Cardiac fibroblast (primary cell): ENCODE measurements around the gene HOXB6.

Source experiments
- DNase-seq, 2 donors: peaks; one replicate each; pipeline versions ENCODE4 v3.0.0 to v3.0.0-alpha.2; 2010; ENCODE audit warnings: low read depth in 2 of 2
- H3K4me3 ChIP-seq, 2 donors: replicated peaks in 1 of 2; 1 replicate in 1 of 2; 2 replicates in 1 of 2; pipeline ENCODE4 v1.5.1; 2011; ENCODE audit warnings: low read depth in 2 of 2, low read length in 2 of 2, mild to moderate bottlenecking in 2 of 2, moderate library complexity in 1 of 2
- TF ChIP-seq, protein P1 (sequence below): IDR thresholded peaks from one replicate; pipeline ENCODE4 v1.5.1; 2011; ENCODE audit warnings: low read depth, mild to moderate bottlenecking, low read length, inconsistent platforms

The HOXB6 gene

DNA sequence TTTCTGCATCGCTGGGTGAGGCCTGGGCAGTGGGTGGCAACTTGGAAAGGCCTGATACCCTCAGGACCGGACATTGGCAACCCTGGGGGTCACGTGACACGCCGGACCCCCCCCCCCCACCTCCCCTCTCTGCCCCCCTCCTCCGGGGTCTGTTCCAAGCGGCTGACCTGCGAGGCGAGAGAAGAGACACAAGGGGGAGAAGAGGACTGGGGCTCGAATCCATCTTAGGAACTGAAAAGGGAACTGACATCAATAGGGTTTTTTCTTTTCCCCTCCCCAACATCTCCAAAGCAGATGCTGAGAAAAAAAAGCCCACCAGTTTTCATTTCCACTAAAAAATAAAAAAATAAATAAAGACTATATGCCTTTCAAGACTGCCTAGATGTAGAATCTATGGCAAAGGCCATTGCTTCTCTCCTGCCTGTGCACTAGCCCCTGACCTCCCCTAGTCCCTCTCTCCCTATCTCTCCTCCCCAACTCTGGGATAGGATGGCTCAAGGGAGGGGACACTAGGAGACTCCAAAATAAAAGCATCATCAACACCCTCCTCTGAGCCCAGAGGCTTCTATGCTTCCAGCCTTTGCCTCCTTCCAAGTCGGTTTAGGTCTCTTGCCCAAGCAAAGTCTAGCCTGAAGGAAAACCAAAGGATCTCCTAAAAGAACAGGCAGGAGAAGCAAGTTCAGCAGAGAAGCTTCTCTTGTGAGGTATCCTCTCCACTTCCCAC is 52.2 kb downstream of the HOXB6 start:
- no peak overlapping the region for H3K4me3 ChIP-seq
- DNase-seq, result no peak
- TF ChIP-seq, protein P1, sequence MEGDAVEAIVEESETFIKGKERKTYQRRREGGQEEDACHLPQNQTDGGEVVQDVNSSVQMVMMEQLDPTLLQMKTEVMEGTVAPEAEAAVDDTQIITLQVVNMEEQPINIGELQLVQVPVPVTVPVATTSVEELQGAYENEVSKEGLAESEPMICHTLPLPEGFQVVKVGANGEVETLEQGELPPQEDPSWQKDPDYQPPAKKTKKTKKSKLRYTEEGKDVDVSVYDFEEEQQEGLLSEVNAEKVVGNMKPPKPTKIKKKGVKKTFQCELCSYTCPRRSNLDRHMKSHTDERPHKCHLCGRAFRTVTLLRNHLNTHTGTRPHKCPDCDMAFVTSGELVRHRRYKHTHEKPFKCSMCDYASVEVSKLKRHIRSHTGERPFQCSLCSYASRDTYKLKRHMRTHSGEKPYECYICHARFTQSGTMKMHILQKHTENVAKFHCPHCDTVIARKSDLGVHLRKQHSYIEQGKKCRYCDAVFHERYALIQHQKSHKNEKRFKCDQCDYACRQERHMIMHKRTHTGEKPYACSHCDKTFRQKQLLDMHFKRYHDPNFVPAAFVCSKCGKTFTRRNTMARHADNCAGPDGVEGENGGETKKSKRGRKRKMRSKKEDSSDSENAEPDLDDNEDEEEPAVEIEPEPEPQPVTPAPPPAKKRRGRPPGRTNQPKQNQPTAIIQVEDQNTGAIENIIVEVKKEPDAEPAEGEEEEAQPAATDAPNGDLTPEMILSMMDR, result no peak

DNA sequence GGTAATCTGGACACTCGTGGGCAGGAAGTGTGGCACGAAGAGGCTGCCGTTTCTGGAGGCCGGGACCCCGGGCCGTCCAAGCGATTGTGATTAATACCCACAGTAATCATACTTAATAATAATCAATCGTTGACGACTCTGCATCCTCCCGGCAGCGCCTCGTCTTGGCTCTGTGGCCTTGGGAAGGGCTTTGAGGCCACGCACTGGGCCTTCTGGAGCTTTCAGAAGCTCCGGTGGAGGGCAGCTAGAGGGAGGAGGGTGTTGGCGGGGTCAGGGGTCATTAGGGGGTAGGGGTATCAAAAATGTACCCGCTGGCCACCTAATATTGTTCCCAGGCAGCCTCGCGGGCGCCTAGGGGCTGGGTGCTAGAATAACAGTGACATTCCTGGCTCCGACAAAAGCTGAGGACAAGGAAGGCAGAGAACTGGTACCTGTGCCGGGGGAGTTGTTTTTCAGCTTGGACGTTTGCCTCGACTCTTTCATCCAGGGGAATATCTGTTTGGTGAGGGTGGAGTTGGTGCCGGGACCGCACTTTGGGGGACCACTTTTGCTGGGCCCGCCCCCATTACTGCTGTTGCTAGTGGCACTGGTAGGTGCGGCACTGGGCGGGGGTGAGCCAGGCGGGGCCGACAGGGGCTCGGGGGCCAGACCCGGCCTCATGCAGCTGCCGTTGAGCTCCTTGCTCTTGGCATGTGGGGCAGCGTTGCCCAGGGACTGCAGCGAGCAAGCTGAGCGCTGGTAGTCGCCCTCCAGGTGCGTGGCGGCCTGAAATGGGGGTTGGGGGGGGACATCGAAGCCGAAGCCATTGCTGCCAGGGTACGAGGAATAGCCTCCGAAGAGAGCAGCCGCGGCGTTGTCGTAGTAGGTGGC is 53.0 kb downstream of the HOXB6 start:
- TF ChIP-seq, protein P1, result no peak
- no peak overlapping the region for H3K4me3 ChIP-seq
- no peak for DNase-seq

DNA sequence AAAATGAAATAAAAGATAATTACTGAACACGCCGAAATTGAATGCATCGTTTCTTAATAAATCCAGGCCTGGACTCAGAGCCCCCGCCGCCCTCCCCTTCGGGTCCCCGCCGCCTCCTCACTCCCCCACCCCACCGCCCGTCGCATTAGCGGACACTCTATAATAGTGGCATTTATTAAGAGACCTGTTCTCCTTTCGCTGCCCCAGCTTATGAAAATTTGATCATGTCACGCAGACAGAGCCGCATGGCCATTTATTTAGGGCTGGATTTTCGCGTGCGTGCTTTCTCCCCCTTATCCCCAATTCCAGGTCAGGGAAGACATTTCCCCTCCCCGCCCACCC is 53.6 kb downstream of the HOXB6 start:
- H3K4me3 ChIP-seq, result no peak overlapping the region
- TF ChIP-seq, protein P1, result no peak
- DNase-seq, result no peak

DNA sequence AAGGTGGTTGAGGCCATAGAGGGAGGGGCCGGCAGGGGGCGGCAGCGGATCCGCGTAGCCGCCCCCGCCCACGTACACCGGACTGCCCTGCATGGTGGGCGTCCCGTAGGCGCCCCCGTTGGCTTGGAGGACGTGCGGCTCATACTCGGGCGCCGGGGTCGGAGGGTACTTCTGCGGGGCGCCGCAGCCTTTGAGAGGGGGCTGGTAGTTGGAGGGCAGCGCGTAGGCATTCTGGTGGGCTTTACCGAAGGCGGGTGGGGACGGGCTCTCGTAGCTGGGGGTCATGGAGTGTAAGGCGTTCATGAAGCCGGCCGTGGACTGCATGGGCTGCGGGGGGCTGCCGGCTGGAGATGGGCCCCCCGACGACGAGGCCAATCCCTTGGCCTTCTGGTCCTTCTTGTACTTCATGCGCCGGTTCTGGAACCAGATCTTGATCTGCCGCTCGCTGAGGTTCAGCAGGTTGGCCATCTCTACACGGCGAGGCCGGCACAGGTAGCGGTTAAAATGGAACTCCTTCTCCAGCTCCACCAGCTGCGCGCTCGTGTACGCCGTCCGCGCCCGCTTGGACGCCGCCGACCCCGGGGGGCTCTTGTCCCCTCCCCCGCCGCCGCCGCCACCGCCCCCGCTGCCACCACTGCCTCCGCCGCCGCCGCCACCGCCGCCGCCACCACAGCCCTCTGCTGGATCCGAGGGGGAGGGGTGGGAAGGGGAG is 54.1 kb downstream of the HOXB6 start:
- DNase-seq, result no peak
- TF ChIP-seq, protein P1, result no peak
- peak overlapping the region in 1 of 2 donors; percentile 13 for H3K4me3 ChIP-seq

DNA sequence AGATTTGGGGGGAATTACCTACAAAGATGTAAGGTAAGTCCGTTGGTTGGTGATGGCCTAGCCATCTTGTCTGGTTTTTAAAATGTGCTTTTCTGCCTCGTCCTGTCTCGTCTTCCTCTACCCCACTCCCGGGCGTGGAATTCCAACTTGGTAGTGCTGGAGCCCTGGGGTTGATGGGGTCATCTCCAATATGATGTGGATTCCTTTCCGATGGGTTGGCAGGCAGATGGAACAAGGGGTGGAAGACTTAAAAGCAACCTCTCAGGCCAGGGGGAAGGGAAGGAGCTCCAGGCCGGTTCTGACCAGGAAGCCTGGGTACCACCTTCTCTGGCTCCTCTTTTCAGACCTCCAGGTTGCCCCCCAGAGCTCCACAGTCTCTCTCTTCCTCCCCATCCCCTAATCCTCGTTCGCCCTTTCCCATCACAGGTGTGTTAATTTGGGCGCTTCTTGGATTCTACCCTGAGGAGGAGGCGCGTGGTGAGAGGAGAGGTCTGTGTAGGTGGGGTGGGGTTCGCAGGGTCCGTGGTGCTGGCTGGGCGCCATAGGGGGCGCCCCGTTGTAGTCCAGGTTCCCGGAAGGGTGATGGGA is 54.8 kb downstream of the HOXB6 start:
- TF ChIP-seq, protein P1, result no peak
- H3K4me3 ChIP-seq, result no peak overlapping the region
- no peak for DNase-seq

DNA sequence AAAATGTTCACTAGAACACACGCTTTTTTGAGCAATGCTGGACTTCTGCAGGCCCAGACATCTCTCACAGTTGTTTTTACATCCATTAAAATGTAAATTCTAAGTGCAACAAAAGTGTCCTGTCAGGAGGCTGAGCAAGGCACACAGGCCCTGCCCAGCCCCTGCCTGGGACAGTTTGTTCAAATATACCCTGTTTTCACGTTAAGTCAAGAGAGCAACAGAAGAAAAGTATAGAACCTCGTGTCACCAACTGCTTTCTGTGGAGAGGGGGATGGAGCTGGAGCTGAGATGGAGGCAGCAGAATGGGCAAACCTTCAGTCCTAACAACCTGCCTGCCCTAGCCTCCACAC is 55.5 kb downstream of the HOXB6 start:
- no peak overlapping the region for H3K4me3 ChIP-seq
- DNase-seq, result no peak
- TF ChIP-seq, protein P1, result no peak
